NCI-H748 (cell line): ENCODE data around the gene NTRK2.

Experiments used
- DNase-seq: peaks from one replicate; lab custom pipeline; 2025; ENCODE audit not compliant: unreplicated experiment; lab: John Stamatoyannopoulos, UW

The NTRK2 gene

GRCh38 chr9:84966876-84967830 is 297.6 kb downstream of the NTRK2 start:
- DNase-seq = peak; percentile 24

- no peak for DNase-seq
Observed at GRCh38 chr9:84969084-84969483, 299.6 kb downstream of the NTRK2 start.

- DNase-seq = no peak
Observed at GRCh38 chr9:84969736-84970135, 300.2 kb downstream of the NTRK2 start.

- DNase-seq = no peak
Observed at GRCh38 chr9:84970432-84970831, 300.9 kb downstream of the NTRK2 start.

- DNase-seq = no peak
Observed at GRCh38 chr9:84971571-84971970, 302.0 kb downstream of the NTRK2 start.

- DNase-seq = no peak
Observed at GRCh38 chr9:84974258-84974657, 304.7 kb downstream of the NTRK2 start.

- DNase-seq = no peak
Observed at GRCh38 chr9:84974855-84975254, 305.3 kb downstream of the NTRK2 start.

GRCh38 chr9:84975926-84976325 is 306.4 kb downstream of the NTRK2 start:
- DNase-seq = no peak

GRCh38 chr9:84978661-84979060 is 309.1 kb downstream of the NTRK2 start:
- no peak for DNase-seq

GRCh38 chr9:84983749-84984148 is 314.2 kb downstream of the NTRK2 start:
- DNase-seq = no peak

GRCh38 chr9:84988621-84989020 is 319.1 kb downstream of the NTRK2 start:
- no peak for DNase-seq

GRCh38 chr9:84990416-84990815 is 320.9 kb downstream of the NTRK2 start:
- no peak for DNase-seq

GRCh38 chr9:84990850-84991513 is 321.5 kb downstream of the NTRK2 start:
- no peak for DNase-seq

- peak; percentile 24 for DNase-seq
Observed at GRCh38 chr9:84991514-84991870, 322.0 kb downstream of the NTRK2 start.

GRCh38 chr9:84992381-84992780 is 322.9 kb downstream of the NTRK2 start:
- no peak for DNase-seq

GRCh38 chr9:84993105-84993504 is 323.6 kb downstream of the NTRK2 start:
- DNase-seq = no peak

- DNase-seq = no peak
Observed at GRCh38 chr9:84996029-84996428, 326.5 kb downstream of the NTRK2 start.

- DNase-seq = no peak
Observed at GRCh38 chr9:84996716-84997115, 327.2 kb downstream of the NTRK2 start.

GRCh38 chr9:84997472-84997871 is 327.9 kb downstream of the NTRK2 start:
- DNase-seq = no peak

GRCh38 chr9:84998639-84999038 is 329.1 kb downstream of the NTRK2 start:
- no peak for DNase-seq

- DNase-seq = no peak
Observed at GRCh38 chr9:84999788-85000187, 330.3 kb downstream of the NTRK2 start.

GRCh38 chr9:85001925-85002324 is 332.4 kb downstream of the NTRK2 start:
- DNase-seq = no peak
